ENCODE results near the gene USP7. TPM values are rescaled to one million over a fixed set of nuclear protein-coding genes. Genes with fewer than 3 reads are reported as not detected.
"Not testable (repeated sequence)": the region's sequence is repeated elsewhere in the genome, so short reads cannot be mapped to it uniquely, and the experiment has no call there.

The USP7 gene
- total RNA-seq, 1 donor: 55.3 TPM

DNA sequence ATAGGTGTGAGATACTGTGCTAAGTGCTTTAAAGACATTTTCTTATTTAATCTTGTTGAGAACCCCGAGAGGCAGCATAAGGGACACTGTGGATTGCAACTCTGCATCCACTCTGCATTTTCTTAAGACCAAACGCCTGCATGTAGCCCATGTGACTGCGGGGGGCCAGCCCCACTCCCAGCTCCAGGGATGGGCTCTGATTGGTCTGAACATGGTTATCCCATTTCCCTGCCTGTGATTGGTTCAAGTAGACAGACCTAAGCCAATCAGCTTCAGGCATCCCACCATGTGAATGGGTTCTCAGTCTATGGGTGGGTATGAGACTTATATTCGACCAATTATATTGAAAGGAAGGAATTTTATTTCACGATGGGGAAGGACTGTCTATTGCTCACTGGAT lies 33.2 kb upstream of the USP7 start:
- TF ChIP-seq, protein P1, sequence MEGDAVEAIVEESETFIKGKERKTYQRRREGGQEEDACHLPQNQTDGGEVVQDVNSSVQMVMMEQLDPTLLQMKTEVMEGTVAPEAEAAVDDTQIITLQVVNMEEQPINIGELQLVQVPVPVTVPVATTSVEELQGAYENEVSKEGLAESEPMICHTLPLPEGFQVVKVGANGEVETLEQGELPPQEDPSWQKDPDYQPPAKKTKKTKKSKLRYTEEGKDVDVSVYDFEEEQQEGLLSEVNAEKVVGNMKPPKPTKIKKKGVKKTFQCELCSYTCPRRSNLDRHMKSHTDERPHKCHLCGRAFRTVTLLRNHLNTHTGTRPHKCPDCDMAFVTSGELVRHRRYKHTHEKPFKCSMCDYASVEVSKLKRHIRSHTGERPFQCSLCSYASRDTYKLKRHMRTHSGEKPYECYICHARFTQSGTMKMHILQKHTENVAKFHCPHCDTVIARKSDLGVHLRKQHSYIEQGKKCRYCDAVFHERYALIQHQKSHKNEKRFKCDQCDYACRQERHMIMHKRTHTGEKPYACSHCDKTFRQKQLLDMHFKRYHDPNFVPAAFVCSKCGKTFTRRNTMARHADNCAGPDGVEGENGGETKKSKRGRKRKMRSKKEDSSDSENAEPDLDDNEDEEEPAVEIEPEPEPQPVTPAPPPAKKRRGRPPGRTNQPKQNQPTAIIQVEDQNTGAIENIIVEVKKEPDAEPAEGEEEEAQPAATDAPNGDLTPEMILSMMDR (IDR thresholded peaks at IDR 0.05; ENCODE audit: insufficient read depth, low read length): no peak
- H3K4me3 ChIP-seq (ENCODE audit: low read depth, low read length): no peak overlapping the region
- DNase-seq (ENCODE audit: low read depth): no peak

DNA sequence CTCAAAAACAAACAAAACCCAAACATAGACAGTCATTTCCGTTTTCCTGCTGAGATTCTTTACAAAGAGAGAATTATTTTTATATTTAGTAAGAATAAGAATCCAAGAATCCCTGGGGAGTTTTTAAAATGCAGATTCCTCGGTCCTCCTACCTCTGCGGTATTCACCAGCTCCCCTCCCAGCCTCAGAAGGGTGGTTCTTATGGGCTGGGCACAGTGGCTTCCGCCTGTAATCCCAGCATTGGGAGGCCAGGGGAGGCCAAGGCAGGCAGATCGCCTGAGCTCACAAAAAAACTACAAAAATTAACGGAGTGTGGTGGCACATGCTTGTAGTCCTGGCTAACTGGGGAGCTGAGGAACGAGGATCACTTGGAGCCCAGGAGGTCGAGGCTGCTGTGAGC lies 26.7 kb upstream of the USP7 start:
- DNase-seq (ENCODE audit: low read depth): no peak
- TF ChIP-seq, protein P1 (IDR thresholded peaks at IDR 0.05; ENCODE audit: insufficient read depth, low read length): no peak
- H3K4me3 ChIP-seq (ENCODE audit: low read depth, low read length): no peak overlapping the region

DNA sequence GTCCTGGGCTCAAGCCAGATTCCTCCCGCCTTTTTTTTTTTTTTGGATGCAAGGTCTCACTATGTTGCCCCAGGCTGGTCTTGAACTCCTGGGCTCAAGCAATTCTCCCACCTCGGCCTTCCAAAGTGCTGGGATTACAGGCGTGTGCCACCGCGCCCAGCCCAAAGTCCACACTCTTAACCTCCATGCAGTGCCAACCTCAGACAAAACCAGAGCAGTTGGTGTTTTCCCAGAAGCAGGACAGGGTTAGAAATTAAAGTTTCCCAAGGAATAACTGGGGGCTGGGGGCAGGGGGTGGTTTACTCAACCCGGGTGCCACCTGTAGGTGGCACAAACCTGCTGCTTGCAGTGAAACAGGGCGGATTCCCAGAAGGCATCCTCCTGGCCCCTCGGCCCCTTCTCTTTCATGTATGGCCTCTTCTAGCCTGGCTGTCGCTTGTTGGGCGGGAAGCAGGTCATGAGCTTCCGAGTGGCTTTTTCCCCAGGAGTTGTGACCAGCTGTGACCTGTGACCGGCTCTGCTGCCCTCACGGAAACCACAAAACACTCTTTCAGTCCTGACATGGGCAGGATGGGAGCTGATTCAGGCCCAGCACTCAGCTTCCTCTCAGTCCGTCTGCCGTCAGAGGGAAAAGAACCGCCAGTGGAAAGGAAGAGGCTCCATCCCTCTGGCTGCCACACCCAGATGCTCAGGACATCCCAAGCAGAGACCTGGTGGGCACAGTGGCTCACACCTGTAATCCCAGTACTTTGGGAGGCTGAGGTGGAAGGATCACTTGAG lies 25.6 kb upstream of the USP7 start:
- no peak for DNase-seq (ENCODE audit: low read depth)
- TF ChIP-seq, protein P1 (IDR thresholded peaks at IDR 0.05; ENCODE audit: insufficient read depth, low read length): no peak
- H3K4me3 ChIP-seq (ENCODE audit: low read depth, low read length): no peak overlapping the region

DNA sequence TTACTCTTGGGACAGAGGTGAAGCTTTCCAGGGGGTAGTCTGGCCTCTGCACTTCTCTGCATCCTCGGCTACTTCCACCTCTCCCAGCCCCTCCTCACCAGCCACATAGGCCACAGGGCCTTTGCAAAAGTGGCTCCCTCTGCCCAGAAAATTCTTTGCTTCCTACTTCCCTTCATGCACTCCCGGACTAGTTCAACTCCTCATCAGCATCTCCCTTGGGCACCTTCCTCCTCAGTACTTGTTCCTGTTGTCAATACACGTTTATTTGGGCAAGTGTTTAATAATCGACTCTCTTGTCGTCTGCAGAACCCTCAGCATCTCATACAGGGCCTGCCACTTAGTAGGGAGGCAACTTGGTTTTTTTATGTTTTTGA lies 23.1 kb upstream of the USP7 start:
- TF ChIP-seq, protein P1 (IDR thresholded peaks at IDR 0.05; ENCODE audit: insufficient read depth, low read length): no peak
- DNase-seq (ENCODE audit: low read depth): no peak
- H3K4me3 ChIP-seq (ENCODE audit: low read depth, low read length): no peak overlapping the region

DNA sequence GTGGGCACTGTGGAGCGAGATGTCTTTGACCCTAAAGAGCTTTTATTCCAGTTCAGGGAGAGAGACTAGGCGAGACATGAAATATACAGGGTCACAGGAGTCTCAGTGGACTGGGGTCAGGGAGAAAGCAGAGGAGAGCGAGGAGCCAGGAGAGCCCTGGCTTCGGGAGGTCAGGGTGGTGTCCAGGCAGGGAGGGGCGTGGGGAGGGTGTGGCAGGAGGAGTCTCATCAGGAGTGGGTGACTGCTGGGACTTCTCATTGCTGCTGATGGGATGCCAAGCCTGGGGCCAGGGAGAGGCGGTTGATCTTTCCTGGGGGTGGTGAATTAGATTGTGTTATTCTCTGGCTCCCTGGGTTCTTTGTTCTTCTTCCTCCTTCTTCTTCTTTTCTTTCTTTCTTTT lies 22.4 kb upstream of the USP7 start:
- H3K4me3 ChIP-seq (ENCODE audit: low read depth, low read length): no peak overlapping the region
- DNase-seq (ENCODE audit: low read depth): no peak
- TF ChIP-seq, protein P1 (IDR thresholded peaks at IDR 0.05; ENCODE audit: insufficient read depth, low read length): no peak

DNA sequence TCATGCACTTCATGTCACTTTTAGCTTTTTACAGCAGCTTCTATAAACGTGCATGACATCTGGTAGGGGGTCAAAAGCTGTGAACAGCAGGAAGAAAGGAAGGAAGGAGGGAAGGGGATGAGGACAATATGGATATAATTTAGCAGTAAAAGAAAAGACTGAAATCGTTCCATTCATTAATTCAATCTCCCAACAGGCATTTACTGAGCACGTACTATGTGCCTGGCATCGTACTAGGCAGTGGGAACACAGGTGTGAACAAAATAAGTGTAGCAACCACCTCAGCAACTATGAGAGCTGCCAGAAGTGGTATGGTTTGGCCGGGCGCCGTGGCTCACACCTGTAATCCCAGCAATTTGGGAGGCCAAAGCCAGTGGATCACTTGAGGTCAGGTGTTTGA lies 19.1 kb upstream of the USP7 start:
- TF ChIP-seq, protein P1 (IDR thresholded peaks at IDR 0.05; ENCODE audit: insufficient read depth, low read length): no peak
- no peak for DNase-seq (ENCODE audit: low read depth)
- no peak overlapping the region for H3K4me3 ChIP-seq (ENCODE audit: low read depth, low read length)

DNA sequence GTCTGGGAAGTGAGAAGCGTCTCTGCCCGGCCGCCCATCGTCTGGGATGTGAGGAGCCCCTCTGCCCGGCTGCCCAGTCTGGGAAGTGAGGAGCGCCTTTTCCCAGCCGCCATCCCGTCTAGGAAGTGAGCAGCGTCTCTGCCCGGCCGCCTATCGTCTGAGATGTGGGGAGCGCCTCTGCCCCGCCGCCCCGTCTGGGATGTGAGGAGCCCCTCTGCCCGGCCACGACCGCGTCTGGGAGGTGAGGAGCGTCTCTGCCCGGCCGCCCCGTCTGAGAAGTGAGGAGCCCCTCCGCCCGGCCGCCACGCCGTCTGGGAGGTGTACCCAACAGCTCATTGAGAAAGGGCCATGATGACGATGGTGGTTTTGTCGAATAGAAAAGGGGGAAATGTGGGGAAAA lies 18.2 kb upstream of the USP7 start:
- not testable (repeated sequence) for H3K4me3 ChIP-seq (ENCODE audit: low read depth, low read length); DNase-seq (ENCODE audit: low read depth)

DNA sequence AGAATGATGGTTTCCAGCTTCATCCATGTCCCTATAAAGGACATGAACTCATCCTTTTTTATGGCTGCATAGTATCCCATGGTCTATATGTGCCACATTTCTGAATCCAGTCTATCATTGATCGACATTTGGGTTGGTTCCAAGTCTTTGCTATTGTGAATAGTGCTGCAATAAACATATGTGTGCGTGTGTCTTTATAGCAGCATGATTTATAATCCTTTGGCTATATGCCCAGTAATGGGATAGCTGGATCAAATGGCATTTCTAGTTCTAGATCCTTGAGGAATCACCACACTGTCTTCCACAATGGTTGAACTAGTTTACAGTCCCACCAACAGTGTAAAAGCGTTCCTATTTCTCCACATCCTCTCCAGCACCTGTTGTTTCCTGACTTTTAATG lies 12.5 kb upstream of the USP7 start:
- not testable (repeated sequence) for DNase-seq (ENCODE audit: low read depth); H3K4me3 ChIP-seq (ENCODE audit: low read depth, low read length)
